HG03521 (cell line): Measurements from ENCODE around the gene BCHE.

Source experiments
- ATAC-seq: cut with Tn5 transposase; IDR thresholded peaks from one replicate; pipeline ENCODE4 v1.9.1; 2021; ENCODE audit warnings: mild to moderate bottlenecking, moderate library complexity; ENCODE audit not compliant: unreplicated experiment

BCHE gene

GRCh38 chr3:165837058-165837525, at the start of gene BCHE:
BCHE (minus strand) TSS chr3:165837423; CDS start chr3:165831033, 6,390 bp downstream.
- ATAC-seq, result no peak

- no peak for ATAC-seq
Observed at GRCh38 chr3:165885558-165886270, 48.5 kb upstream of the BCHE start.

- no peak for ATAC-seq
Observed at GRCh38 chr3:165884518-165884917, 47.3 kb upstream of the BCHE start.

GRCh38 chr3:165883863-165884478, 46.7 kb upstream of the BCHE start:
- no peak for ATAC-seq

GRCh38 chr3:165883117-165883516, 45.9 kb upstream of the BCHE start:
- ATAC-seq, result no peak

- ATAC-seq, result no peak
Observed at GRCh38 chr3:165875644-165876043, 38.4 kb upstream of the BCHE start.

- ATAC-seq, result no peak
Observed at GRCh38 chr3:165874663-165875489, 37.7 kb upstream of the BCHE start.

GRCh38 chr3:165868088-165868487, 30.9 kb upstream of the BCHE start:
- ATAC-seq, result no peak

GRCh38 chr3:165859061-165859460, 21.8 kb upstream of the BCHE start:
- ATAC-seq, result no peak

- no peak for ATAC-seq
Observed at GRCh38 chr3:165855581-165855980, 18.4 kb upstream of the BCHE start.

GRCh38 chr3:165854696-165855095, 17.5 kb upstream of the BCHE start:
- no peak for ATAC-seq

- ATAC-seq, result no peak
Observed at GRCh38 chr3:165852711-165853110, 15.5 kb upstream of the BCHE start.

- ATAC-seq, result no peak
Observed at GRCh38 chr3:165852191-165852590, 15.0 kb upstream of the BCHE start.

- ATAC-seq, result no peak
Observed at GRCh38 chr3:165846056-165846455, 8.8 kb upstream of the BCHE start.

GRCh38 chr3:165839296-165840076, 2.3 kb upstream of the BCHE start:
- no peak for ATAC-seq

- no peak for ATAC-seq
Observed at GRCh38 chr3:165837801-165838200, 578 bp upstream of the BCHE start.

- ATAC-seq, result no peak
Observed at GRCh38 chr3:165835431-165835830, 1.8 kb downstream of the BCHE start.

GRCh38 chr3:165830746-165831145, 6.5 kb downstream of the BCHE start:
- no peak for ATAC-seq

GRCh38 chr3:165827883-165828282, 9.3 kb downstream of the BCHE start:
- no peak for ATAC-seq

GRCh38 chr3:165827233-165827632, 10.0 kb downstream of the BCHE start:
- ATAC-seq, result no peak

- no peak for ATAC-seq
Observed at GRCh38 chr3:165820671-165821123, 16.5 kb downstream of the BCHE start.
